Cardiac septum (tissue), 1 donor: ENCODE measurements around the gene WDR7. TPM values are rescaled to one million over a fixed set of nuclear protein-coding genes. Genes with fewer than 3 reads are reported as not detected.

ENCODE experiments used
- DNase-seq: peaks from one replicate; pipeline ENCODE4 v3.0.0-alpha.2; 2020; ENCODE audit warnings: low spot score
- intact Hi-C: fragments of 100-400 bp; cut with DNase I; formaldehyde crosslinking; loops from one replicate; pipeline ENCODE4 v1.14.0; 2022
- total RNA-seq: library from RNA; stranded (reverse); fragmentation: NEBNext Ultra II Directional; extraction: Animal tissue kit (Norgen Biotek cat#: 25700); gene quantifications from one replicate; pipeline ENCODE4 v1.2.1, GENCODE V29; 2021
- donor health status: DM: no; HTN: no; CAD: no.

Gene WDR7
- total RNA-seq, 1 donor from 2014 or later: 28.0 TPM

GRCh38 chr18:57008001-57008686 is 357.0 kb downstream of the WDR7 start:
- intact Hi-C loops: no loop called here

GRCh38 chr18:57009844-57010243 is 358.7 kb downstream of the WDR7 start:
- no peak for DNase-seq
- intact Hi-C loops: no loop called here

More at GRCh38 chr18:57008001-57008686, 357.0 kb downstream of the WDR7 start:
- no peak for DNase-seq

- intact Hi-C loops: no loop called here
- DNase-seq: no peak
These were observed 363.7 kb downstream of the WDR7 start for GRCh38 chr18:57014772-57015413.

- intact Hi-C loops: no loop called here
These were observed 364.3 kb downstream of the WDR7 start for GRCh38 chr18:57015451-57015850.

GRCh38 chr18:57018845-57019244 is 367.7 kb downstream of the WDR7 start:
- no peak for DNase-seq
- intact Hi-C loops: no loop called here

More at GRCh38 chr18:57015451-57015850, 364.3 kb downstream of the WDR7 start:
- DNase-seq: no peak

- intact Hi-C loops: no loop called here
- no peak for DNase-seq
These were observed 371.6 kb downstream of the WDR7 start for GRCh38 chr18:57022716-57023115.

GRCh38 chr18:57023275-57023882 is 372.2 kb downstream of the WDR7 start:
- intact Hi-C loops: no loop called here
- no peak for DNase-seq

- intact Hi-C loops: no loop called here
- no peak for DNase-seq
These were observed 374.4 kb downstream of the WDR7 start for GRCh38 chr18:57025540-57025939.

GRCh38 chr18:57026316-57026715 is 375.2 kb downstream of the WDR7 start:
- DNase-seq: no peak
- intact Hi-C loops: no loop called here

- intact Hi-C loops: no loop called here
- no peak for DNase-seq
These were observed 376.1 kb downstream of the WDR7 start for GRCh38 chr18:57027190-57027708.

- intact Hi-C loops: no loop called here
- no peak for DNase-seq
These were observed 378.6 kb downstream of the WDR7 start for GRCh38 chr18:57029761-57030160.

- intact Hi-C loops: no loop called here
These were observed 379.3 kb downstream of the WDR7 start for GRCh38 chr18:57030417-57030816.

GRCh38 chr18:57035590-57035989 is 384.4 kb downstream of the WDR7 start:
- no peak for DNase-seq
- intact Hi-C loops: no loop called here

More at GRCh38 chr18:57030417-57030816, 379.3 kb downstream of the WDR7 start:
- no peak for DNase-seq

GRCh38 chr18:57038395-57038794 is 387.2 kb downstream of the WDR7 start:
- intact Hi-C loops: no loop called here
- no peak for DNase-seq

- DNase-seq: no peak
- intact Hi-C loops: no loop called here
These were observed 389.0 kb downstream of the WDR7 start for GRCh38 chr18:57040175-57040574.

GRCh38 chr18:57043241-57043640 is 392.1 kb downstream of the WDR7 start:
- intact Hi-C loops: no loop called here
- DNase-seq: no peak

GRCh38 chr18:57048351-57048750 is 397.2 kb downstream of the WDR7 start:
- intact Hi-C loops: no loop called here
- DNase-seq: no peak

GRCh38 chr18:57048859-57049258 is 397.7 kb downstream of the WDR7 start:
- intact Hi-C loops: no loop called here
- DNase-seq: no peak

GRCh38 chr18:57050310-57050949 is 399.3 kb downstream of the WDR7 start:
- DNase-seq: no peak
- intact Hi-C loops: no loop called here

- DNase-seq: no peak
- intact Hi-C loops: no loop called here
These were observed 400.0 kb downstream of the WDR7 start for GRCh38 chr18:57051021-57051656.
